IMR-90 (cell line): ENCODE results near the gene RSRC2. TPM values are rescaled to one million over a fixed set of nuclear protein-coding genes. Genes with fewer than 3 reads are reported as not detected.

ENCODE experiments used
- ATAC-seq: fragments of 200-7000 bp; cut with Tn5 transposase; 2 replicates; pipeline ENCODE4 v1.9.1; 2020; ENCODE audit warnings: low read depth, mild to moderate bottlenecking, moderate library complexity
- BruUV-seq: library from RNA; stranded (reverse); fragments of 400-500 nt; replicated peaks from 2 replicates; lab custom pipeline; 2021; lab: Mats Ljungman, UMichigan
- CTCF ChIA-PET: fragments of 300-600 bp; formaldehyde crosslinking; extraction: SDS; loops from one replicate; lab custom pipeline; 2021; ENCODE audit warnings: antibody characterized with exemption; lab: Yijun Ruan, JAX
- POLR2A ChIA-PET: fragments of 300-600 bp; sonication (Branson Sonifier 250); formaldehyde crosslinking; loops from one replicate; lab custom pipeline; 2022; ENCODE audit warnings: antibody characterized with exemption; ENCODE audit not compliant: unreplicated experiment; lab: Charles Lee
- DNase-seq: peaks from one replicate; pipeline ENCODE4 v3.0.0; 2013
- H2AFZ ChIP-seq: replicated peaks from 2 replicates; pipeline ENCODE3; 2013; ENCODE audit warnings: low read length, mild to moderate bottlenecking; ENCODE audit not compliant: poor library complexity
- H2AK5ac ChIP-seq: 2 replicates; pipeline ENCODE4 v1.6.1; 2013; ENCODE audit warnings: low read depth, low read length, inconsistent platforms
- H2AK9ac ChIP-seq: replicated peaks from 2 replicates; pipeline ENCODE3; 2013; ENCODE audit warnings: mild to moderate bottlenecking, low read depth, low read length, moderate library complexity; ENCODE audit not compliant: poor library complexity
- H2BK120ac ChIP-seq: 2 replicates; pipeline ENCODE4 v1.6.1; 2013; ENCODE audit warnings: low read depth, low read length, inconsistent platforms
- H2BK15ac ChIP-seq: 3 replicates; pipeline ENCODE4 v1.6.1; 2013; ENCODE audit warnings: low read depth, low read length, inconsistent platforms
- H2BK20ac ChIP-seq: 2 replicates; pipeline ENCODE4 v1.6.1; 2013; ENCODE audit warnings: low read depth, mild to moderate bottlenecking, inconsistent platforms, low read length, moderate library complexity
- H2BK5ac ChIP-seq: 2 replicates; pipeline ENCODE4 v1.6.1; 2013; ENCODE audit warnings: mild to moderate bottlenecking, low read depth, low read length, inconsistent platforms; ENCODE audit not compliant: poor library complexity, severe bottlenecking
- H3K14ac ChIP-seq: replicated peaks from 2 replicates; pipeline ENCODE4 v1.6.1; 2013; ENCODE audit warnings: low read depth, low read length, inconsistent platforms
- H3K18ac ChIP-seq: 2 replicates; pipeline ENCODE4 v1.6.1; 2013; ENCODE audit warnings: low read depth, low read length, control low read depth
- H3K23ac ChIP-seq: 2 replicates; pipeline ENCODE4 v1.6.1; 2013; ENCODE audit warnings: low read depth, low read length, inconsistent platforms
- H3K27ac ChIP-seq: 2 replicates; pipeline ENCODE4 v1.5.1; 2013; ENCODE audit warnings: mild to moderate bottlenecking, control low read depth, low read length; ENCODE audit not compliant: insufficient read depth
- H3K27me3 ChIP-seq: 2 replicates; pipeline ENCODE4 v1.6.1; 2013; ENCODE audit warnings: low read length; ENCODE audit not compliant: control insufficient read depth, insufficient read depth
- H3K36me3 ChIP-seq: 2 replicates; pipeline ENCODE4 v1.6.1; 2013; ENCODE audit warnings: low read length, mixed read lengths; ENCODE audit not compliant: control insufficient read depth, insufficient read depth
- H3K4ac ChIP-seq: 2 replicates; pipeline ENCODE4 v1.6.1; 2013; ENCODE audit warnings: low read depth, low read length, inconsistent platforms
- H3K4me1 ChIP-seq: 2 replicates; pipeline ENCODE4 v1.6.1; 2013; ENCODE audit warnings: low read length, mixed read lengths; ENCODE audit not compliant: control insufficient read depth, insufficient read depth
- H3K4me2 ChIP-seq: 2 replicates; pipeline ENCODE4 v1.6.1; 2013; ENCODE audit warnings: low read depth, mild to moderate bottlenecking, control low read depth, low read length, moderate library complexity
- H3K4me3 ChIP-seq: 2 replicates; pipeline ENCODE4 v1.5.1; 2013; ENCODE audit warnings: low read depth, mild to moderate bottlenecking, control low read depth, low read length, moderate library complexity; ENCODE audit not compliant: insufficient read depth
- H3K56ac ChIP-seq: 2 replicates; pipeline ENCODE4 v1.6.1; 2013; ENCODE audit warnings: low read length, inconsistent platforms; ENCODE audit not compliant: insufficient read depth; ENCODE audit errors: extremely low read depth
- H3K79me1 ChIP-seq, 2 experiments: 2 replicates each; pipeline ENCODE4 v1.6.1; 2013; ENCODE audit warnings: low read length in 2 of 2, inconsistent platforms in 1 of 2, low read depth in 1 of 2
- H3K9ac ChIP-seq: 2 replicates; pipeline ENCODE4 v1.6.1; 2013; ENCODE audit warnings: low read depth, low read length, control low read depth
- H3K9me1 ChIP-seq: 2 replicates; pipeline ENCODE4 v1.6.1; 2013; ENCODE audit warnings: low read length, inconsistent platforms; ENCODE audit not compliant: insufficient read depth
- H3K9me3 ChIP-seq: 2 replicates; pipeline ENCODE4 v1.6.1; 2013; ENCODE audit warnings: low read length; ENCODE audit not compliant: control insufficient read depth, insufficient read depth
- H4K20me1 ChIP-seq: 2 replicates; pipeline ENCODE4 v1.6.1; 2013; ENCODE audit warnings: low read length, inconsistent platforms; ENCODE audit not compliant: insufficient read depth
- H4K5ac ChIP-seq: 2 replicates; pipeline ENCODE4 v1.6.1; 2013; ENCODE audit warnings: mild to moderate bottlenecking, low read depth, low read length, control low read depth
- H4K8ac ChIP-seq, 2 experiments: 2 replicates each; pipeline ENCODE4 v1.6.1; 2013; ENCODE audit warnings: low read depth in 2 of 2, low read length in 2 of 2, control low read depth in 1 of 2, inconsistent platforms in 1 of 2
- H4K91ac ChIP-seq: 2 replicates; pipeline ENCODE4 v1.6.1; 2013; ENCODE audit warnings: low read depth, low read length, inconsistent platforms; ENCODE audit not compliant: insufficient read depth
- BHLHE40 ChIP-seq: fragments of 150-350 bp; IDR thresholded peaks from 2 replicates; pipeline ENCODE4 v1.6.1; 2016; ENCODE audit warnings: mild to moderate bottlenecking, low read depth, low read length
- CEBPB ChIP-seq: IDR thresholded peaks from 2 replicates; pipeline ENCODE4 v1.6.1; 2012; ENCODE audit warnings: low read depth, low read length, improper control_type of control experiment
- CHD1 ChIP-seq: IDR thresholded peaks from 2 replicates; pipeline ENCODE4 v1.6.1; 2012; ENCODE audit warnings: low read depth, low read length, improper control_type of control experiment
- ELK1 ChIP-seq: fragments of 150-350 bp; IDR thresholded peaks from 2 replicates; pipeline ENCODE4 v1.6.1; 2016; ENCODE audit warnings: low read depth, mild to moderate bottlenecking, low read length, moderate library complexity, borderline replicate concordance
- FOS ChIP-seq: fragments of 150-350 bp; IDR thresholded peaks from 2 replicates; pipeline ENCODE4 v1.6.1; 2016; ENCODE audit warnings: low read depth, low read length
- MAFK ChIP-seq: IDR thresholded peaks from 2 replicates; pipeline ENCODE4 v1.6.1; 2012; ENCODE audit warnings: low read depth, low read length, improper control_type of control experiment
- MAZ ChIP-seq: IDR thresholded peaks from 2 replicates; pipeline ENCODE4 v1.6.1; 2012; ENCODE audit warnings: low read depth, mild to moderate bottlenecking, low read length, improper control_type of control experiment, moderate library complexity, borderline replicate concordance
- MXI1 ChIP-seq: IDR thresholded peaks from 2 replicates; pipeline ENCODE4 v1.6.1; 2012; ENCODE audit warnings: low read depth, mild to moderate bottlenecking, low read length, moderate library complexity, borderline replicate concordance
- NFE2L2 ChIP-seq: fragments of 150-350 bp; IDR thresholded peaks from 2 replicates; pipeline ENCODE4 v1.6.1; 2016; ENCODE audit warnings: low read depth, mild to moderate bottlenecking, low read length
- POLR2A ChIP-seq: IDR thresholded peaks from 2 replicates; pipeline ENCODE4 v1.6.1; 2012; ENCODE audit warnings: mild to moderate bottlenecking, low read depth, low read length
- RAD21 ChIP-seq: IDR thresholded peaks from 2 replicates; pipeline ENCODE4 v1.6.1; 2012; ENCODE audit warnings: low read length, improper control_type of control experiment
- RCOR1 ChIP-seq: IDR thresholded peaks from 2 replicates; pipeline ENCODE4 v1.6.1; 2012; ENCODE audit warnings: mild to moderate bottlenecking, low read length, improper control_type of control experiment; ENCODE audit not compliant: insufficient replicate concordance
- RFX5 ChIP-seq: IDR thresholded peaks from 2 replicates; pipeline ENCODE4 v1.8.0; 2012; ENCODE audit warnings: low read depth, mild to moderate bottlenecking, low read length, moderate library complexity
- SMC3 ChIP-seq: fragments of 150-350 bp; IDR thresholded peaks from 2 replicates; pipeline ENCODE4 v1.6.1; 2016; ENCODE audit warnings: low read depth, mild to moderate bottlenecking, antibody characterized with exemption, low read length, moderate library complexity
- USF2 ChIP-seq: fragments of 150-350 bp; IDR thresholded peaks from 2 replicates; pipeline ENCODE4 v1.6.1; 2017; ENCODE audit warnings: mild to moderate bottlenecking, antibody characterized with exemption, low read length, low read depth
- WGBS, 2 experiments: methylation state at CpG; one replicate each; pipeline versions ENCODE4 v1.1.5 to v1.1.7; 2013; ENCODE audit warnings: missing lambda C conversion rate in 2 of 2; ENCODE audit not compliant: insufficient read length in 1 of 2; ENCODE audit errors: extremely low coverage in 2 of 2; 5-methylcytosine and 5-hydroxymethylcytosine counted together
- dilution Hi-C: fragments of 300-500 bp; cut with HindIII; formaldehyde crosslinking; loops from one replicate; pipeline ENCODE4 v1.14.3; 2018; ENCODE audit warnings: low sequenced_read_pairs; ENCODE audit not compliant: unreplicated experiment
- in situ Hi-C: fragments of 300-500 bp; cut with MboI; formaldehyde crosslinking; loops from 3 replicates; pipeline ENCODE4 v1.14.3; 2019; ENCODE audit warnings: low sequenced_read_pairs, inconsistent platforms, mixed read lengths
- intact Hi-C: fragments of 100-400 bp; cut with micrococcal nuclease; formaldehyde crosslinking; loops from 2 replicates; pipeline ENCODE4 v1.10.0; 2022
- polyA plus RNA-seq, 3 experiments: library from polyadenylated mRNA; depleted of rRNA; stranded (reverse); fragments of >200 nt; gene quantifications; 2 replicates each; pipeline ENCODE4 v1.2.3, GENCODE V29; 2012; ENCODE audit warnings: low replicate concordance in 1 of 3
- total RNA-seq: library from RNA; depleted of rRNA; stranded (reverse); fragments of >200 nt; gene quantifications from 2 replicates; pipeline ENCODE4 v1.2.3, GENCODE V29; 2012

The RSRC2 gene
- total and polyA plus RNA-seq, 2 of the 4 experiments (the other 2 are of a cell fraction), result 18.6 to 31.5 TPM

- DNase-seq (no peak), ATAC-seq (no peak)
- H3K27ac ChIP-seq, result no peak overlapping the region
- H3K9ac ChIP-seq, result no peak overlapping the region
- H2AK9ac ChIP-seq, result no peak overlapping the region
- no peak overlapping the region for H2BK20ac ChIP-seq
- H2AFZ ChIP-seq, result no peak overlapping the region
- H3K4me3 ChIP-seq, result no peak overlapping the region
- no TSS peak for BruUV-seq
- WGBS, 2 experiments, result 100% methylated on average over 5 of the region's 17 CpGs; no CpG with 5 or more reads in 1 of the 2 experiments
- no peaks in the 10 kb centered on the region for H3K4me1 ChIP-seq
- H2AK5ac ChIP-seq, result peak overlapping the region; percentile 41
- no peaks in the 10 kb centered on the region for H4K20me1 ChIP-seq
- no peak overlapping the region for H3K23ac ChIP-seq
- H2BK5ac ChIP-seq, result no peak overlapping the region
- no peaks in the 10 kb centered on the region for H3K27me3 ChIP-seq
- H2BK15ac ChIP-seq, result no peak overlapping the region
- dilution Hi-C loops (no loop called here), in situ Hi-C loops (no loop called here), intact Hi-C loops (no loop called here)
- CTCF ChIA-PET, result no interaction called here
- no peak overlapping the region for H3K56ac ChIP-seq
- no peak overlapping the region; the same call in 1 of the 2 replicates for H4K91ac ChIP-seq
- no peak overlapping the region for H3K4ac ChIP-seq
- no peaks in the 10 kb centered on the region for H3K9me3 ChIP-seq
- H3K9me1 ChIP-seq, result peaks cover 12% of the 10 kb centered on the region
- 0 out of 2 replicates have a peak overlapping the region, but pooled peaks have one; percentile 3 for H2BK120ac ChIP-seq
- POLR2A ChIA-PET, result no interaction called here
- H3K36me3 ChIP-seq, result no peaks in the 10 kb centered on the region
- H4K5ac ChIP-seq, result no peak overlapping the region
- H4K8ac ChIP-seq, result no peak overlapping the region
- no peak overlapping the region for H3K14ac ChIP-seq
- no peaks in the 10 kb centered on the region for H3K79me1 ChIP-seq
- no peak overlapping the region for H3K4me2 ChIP-seq
- no peak overlapping the region for H3K18ac ChIP-seq
- TF ChIP-seq USF2, result no peak
- no peak for TF ChIP-seq SMC3
- TF ChIP-seq MXI1, result no peak
- TF ChIP-seq MAFK, result no peak
- no peak for TF ChIP-seq CEBPB
- no peak for TF ChIP-seq BHLHE40
- TF ChIP-seq POLR2A, result no peak
- no peak for TF ChIP-seq CHD1
- no peak for TF ChIP-seq RCOR1
- TF ChIP-seq FOS, result no peak
- no peak for TF ChIP-seq RAD21
- no peak for TF ChIP-seq NFE2L2
- TF ChIP-seq MAZ, result no peak
- no peak for TF ChIP-seq RFX5
- TF ChIP-seq ELK1, result no peak
These were observed 68.4 kb downstream of the RSRC2 start for GRCh38 chr12:122458105-122459035.
